Cortex of kidney (tissue), 1 donor: ENCODE data around the gene TPX2.

Experiments used
- DNase-seq: peaks from one replicate; lab custom pipeline; 2025; lab: John Stamatoyannopoulos, UW

TPX2 gene

DNA sequence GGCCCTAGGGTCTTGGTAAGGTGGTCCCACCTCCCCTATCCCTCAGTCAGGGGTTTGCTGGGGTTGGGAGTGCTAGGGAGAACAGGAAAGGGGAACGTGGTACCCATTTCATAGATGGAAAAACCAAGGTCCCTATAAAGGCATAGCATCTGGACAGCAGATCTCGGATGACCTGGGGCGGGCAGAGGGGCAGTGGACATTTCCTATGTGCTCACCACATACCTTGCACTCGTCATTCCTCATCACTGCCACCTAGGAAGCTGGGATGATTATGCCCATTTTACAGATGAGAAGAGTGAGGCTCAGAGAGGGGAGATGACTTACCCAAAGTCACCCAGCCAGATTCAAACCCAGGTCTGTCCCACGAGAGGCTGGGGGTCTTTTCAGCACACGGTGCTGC lies 92.1 kb downstream of the TPX2 start:
- DNase-seq: no peak

DNA sequence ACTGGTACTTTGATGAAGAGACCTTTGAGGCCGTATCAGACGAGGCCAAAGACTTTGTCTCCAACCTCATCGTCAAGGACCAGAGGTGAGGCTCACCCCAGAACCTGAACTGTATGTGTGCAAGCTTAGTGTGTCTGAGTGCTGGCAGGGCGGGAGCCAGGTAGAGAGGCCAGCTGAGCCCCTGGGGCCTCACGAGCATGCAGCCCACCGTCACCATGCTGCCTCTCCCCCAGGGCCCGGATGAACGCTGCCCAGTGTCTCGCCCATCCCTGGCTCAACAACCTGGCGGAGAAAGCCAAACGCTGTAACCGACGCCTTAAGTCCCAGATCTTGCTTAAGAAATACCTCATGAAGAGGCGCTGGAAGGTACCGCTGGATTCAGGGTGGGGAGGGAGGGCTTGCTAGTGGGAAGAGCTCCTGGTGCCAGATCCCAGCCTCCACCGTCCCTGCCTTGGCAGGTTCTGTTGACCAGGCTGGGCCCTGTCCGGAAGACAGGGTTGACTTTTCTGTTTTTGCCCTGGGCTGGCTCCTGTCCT lies 92.7 kb downstream of the TPX2 start:
- DNase-seq: no peak

DNA sequence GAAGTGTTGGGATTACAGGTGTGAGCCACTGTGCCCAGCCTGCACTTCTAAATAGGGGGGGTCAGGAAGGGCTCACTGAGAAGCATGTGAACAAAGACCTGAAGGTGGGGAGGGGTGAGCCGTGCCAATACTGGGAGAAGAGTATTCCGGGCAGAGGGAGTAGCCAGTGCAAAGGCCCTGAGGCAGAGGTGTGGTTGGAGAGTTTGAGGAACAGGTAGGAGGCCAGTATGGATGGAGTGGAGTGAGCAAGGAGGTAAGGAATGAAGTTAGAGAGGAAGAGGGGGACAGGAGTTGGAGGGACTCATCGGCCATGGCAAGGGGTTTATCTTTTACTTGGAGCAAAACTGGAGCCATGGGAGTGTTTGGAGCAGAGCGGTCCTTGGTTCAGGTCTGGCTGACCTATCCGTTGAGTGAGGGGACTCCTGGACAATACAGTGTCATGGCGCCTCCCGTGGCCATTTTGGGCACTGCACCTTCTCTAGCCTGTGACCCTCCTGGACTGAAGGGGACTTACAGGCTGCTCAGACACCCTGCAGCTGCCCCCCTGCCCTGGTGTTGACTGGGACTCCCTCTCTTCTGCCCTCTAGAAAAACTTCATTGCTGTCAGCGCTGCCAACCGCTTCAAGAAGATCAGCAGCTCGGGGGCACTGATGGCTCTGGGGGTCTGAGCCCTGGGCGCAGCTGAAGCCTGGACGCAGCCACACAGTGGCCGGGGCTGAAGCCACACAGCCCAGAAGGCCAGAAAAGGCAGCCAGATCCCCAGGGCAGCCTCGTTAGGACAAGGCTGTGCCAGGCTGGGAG lies 94.2 kb downstream of the TPX2 start:
- no peak for DNase-seq

DNA sequence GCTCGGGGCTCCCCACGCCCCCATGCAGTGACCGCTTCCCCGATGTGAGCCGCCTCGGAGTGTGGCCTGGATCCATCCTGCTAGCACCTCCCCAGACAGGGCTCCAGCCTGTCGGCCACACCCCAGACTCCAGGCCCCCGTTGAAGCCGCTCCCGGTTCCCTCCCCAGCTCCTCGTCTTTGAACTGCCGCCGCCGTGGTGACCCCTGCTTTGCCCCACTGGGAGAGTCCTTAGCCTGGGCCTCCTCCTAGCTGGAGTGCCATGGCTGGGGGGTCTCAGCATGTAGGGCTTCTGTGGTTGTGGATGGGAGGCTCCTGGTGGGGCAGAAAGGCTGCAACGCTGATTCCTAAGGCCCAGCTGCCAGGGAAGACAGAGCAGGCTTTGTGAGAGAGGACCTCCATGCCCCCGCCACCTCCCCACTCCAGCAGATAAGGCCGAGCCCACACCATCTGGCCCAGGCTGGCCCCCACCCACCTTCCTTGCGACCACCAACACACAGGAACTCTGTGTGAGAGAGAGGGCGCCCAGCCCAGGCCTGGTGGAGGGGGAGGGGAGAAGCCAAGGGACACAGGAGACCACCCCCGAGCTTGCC lies 94.9 kb downstream of the TPX2 start:
- no peak for DNase-seq

DNA sequence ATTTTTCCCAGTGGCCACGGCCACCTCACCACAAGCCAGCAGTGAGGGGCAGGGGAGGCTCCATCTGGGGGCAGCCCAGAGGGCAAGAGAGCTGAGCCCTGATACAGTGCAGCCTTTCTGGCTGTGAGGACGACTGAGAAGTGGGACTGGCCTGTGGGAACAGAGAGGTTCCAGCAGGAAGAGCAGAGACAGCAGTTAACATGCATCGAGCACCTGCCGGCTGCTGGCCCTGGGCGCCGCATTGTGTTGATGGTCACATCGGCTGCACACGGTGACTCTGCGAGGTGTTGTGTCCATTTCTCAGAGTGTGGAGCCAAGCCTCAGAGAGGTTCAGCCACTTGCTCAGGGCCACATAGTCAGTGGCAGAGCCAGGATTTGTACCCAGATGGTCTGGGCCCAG lies 96.5 kb downstream of the TPX2 start:
- no peak for DNase-seq

DNA sequence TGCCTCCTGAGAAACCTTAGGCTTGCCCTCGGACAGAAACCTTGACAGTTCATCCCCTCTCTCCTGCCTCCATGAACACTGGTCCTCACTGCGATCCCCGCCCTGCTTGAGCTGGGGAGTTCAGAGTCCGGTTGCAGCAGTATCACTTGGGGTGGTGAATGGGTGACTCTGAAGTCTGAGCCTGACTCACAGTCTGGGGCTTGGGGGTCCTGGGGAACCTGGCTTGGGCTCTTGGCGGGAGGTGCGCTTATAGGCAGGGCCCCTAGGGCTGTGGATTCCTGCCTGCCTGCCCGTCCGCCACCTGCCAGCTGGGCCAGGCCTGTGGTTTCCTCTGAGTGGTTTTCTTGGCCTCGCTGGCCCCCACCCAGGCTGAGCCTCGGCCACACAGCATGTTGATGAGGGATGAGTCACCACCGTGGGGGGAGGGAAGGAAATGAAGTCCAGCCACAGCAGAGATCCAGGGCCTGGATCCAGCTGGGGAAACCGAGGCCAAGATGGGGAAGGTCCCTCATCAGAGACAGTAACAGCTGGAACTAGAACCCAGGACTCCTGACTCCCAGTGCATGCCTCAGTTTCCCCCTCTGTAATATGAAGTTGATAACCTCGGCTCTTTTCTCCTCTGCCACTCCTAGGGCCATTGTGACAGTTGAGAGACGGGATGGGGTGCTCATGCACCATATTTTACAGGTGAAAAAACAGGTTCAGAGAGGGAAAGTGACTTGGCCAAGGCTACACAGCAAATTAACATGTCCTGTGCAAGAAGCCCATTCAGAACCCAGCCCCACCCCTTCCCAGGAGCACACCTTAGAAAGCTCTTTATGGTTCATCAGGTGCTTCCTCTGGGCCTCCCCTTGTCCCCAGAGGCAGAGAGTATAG lies 97.1 kb downstream of the TPX2 start:
- DNase-seq: no peak

DNA sequence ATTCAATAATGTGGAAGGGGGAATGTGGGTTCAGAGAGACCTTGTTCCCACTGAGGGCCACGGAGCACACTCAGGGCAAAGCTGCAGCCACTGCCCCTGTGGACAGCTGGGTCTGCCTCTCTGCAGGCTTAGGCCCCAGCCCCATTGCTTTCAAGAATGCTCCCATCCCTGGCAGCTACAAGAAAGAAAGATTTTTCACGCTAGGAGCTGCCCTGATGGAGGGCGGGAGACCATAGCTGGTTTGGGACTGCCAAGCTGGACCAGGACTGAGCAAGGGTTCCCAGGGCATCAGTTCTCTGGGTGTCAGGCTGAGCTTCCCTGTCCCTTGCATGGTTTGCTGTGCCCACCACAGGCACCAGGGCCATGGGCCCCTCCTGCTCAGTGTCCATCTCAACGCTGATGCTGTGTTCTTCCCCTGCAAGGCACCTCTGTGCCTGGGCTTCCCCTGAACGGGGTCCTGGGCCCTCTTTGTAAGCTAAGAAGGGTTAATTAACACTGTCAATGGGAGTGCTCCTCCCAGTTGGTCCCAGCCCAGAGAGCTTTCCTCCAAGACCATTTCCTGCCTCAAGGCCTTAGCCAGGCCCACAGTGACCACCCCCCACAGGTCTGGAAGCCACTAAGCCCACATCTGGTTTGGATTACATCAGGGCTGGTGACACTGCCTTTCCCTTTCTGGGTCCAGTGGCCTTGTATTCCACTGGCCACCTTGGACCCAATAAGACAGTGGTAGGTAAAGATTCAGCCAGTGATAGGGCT lies 97.9 kb downstream of the TPX2 start:
- DNase-seq: no peak

DNA sequence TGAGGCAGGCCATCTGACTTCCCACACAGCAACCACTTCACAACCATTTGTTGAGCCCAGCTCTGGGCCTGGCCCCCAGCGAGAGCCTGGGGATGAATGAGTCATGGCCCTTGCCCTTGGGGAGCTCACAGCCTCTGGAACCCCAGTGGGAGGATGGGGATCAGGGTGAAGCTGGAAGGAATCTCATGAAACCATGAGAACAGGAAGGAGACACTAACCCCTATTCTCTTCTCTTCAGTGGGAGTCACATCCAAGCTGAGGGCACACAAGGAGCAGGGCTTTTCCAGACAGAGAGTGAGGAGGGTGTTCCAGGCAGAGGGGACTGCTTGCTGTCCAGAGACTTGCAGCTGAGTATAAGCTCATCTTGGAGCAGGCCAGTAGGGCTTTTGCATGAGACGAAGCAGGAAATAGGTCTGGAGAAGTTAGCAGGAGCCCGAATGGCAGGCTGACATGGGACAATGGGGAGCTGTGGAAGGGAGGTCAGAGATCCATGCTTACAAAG lies 98.9 kb downstream of the TPX2 start:
- DNase-seq: no peak

DNA sequence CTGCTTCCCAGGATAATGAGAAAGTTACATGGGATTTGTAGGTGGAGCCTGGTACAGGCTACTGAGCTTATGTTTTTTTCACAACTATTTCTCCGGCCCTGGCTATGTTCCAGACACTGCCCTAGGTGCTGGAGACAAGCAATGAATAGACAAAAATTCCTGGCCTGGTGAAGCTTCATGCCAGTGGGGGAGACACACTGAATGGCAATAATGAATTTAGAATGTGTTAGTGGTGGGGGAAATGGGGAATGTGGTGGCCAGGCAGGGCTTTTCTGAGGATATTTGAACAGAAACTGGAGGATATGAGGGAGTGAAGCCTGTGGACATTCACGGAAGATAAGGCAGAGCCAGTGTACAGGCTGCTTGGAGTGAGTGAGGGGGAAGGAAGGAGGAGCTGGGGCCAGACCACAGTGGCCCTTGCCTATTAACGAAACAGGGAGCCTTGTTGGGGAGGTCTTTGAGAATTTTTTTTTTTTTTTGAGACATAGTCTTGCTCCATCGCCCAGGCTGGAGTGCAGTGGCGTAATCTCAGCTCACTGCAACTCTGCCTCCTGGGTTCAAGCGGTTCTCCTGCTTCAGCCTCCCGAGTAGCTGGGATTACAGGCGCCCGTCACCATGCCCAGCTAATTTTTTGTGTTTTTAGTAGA lies 99.7 kb downstream of the TPX2 start:
- no peak for DNase-seq

DNA sequence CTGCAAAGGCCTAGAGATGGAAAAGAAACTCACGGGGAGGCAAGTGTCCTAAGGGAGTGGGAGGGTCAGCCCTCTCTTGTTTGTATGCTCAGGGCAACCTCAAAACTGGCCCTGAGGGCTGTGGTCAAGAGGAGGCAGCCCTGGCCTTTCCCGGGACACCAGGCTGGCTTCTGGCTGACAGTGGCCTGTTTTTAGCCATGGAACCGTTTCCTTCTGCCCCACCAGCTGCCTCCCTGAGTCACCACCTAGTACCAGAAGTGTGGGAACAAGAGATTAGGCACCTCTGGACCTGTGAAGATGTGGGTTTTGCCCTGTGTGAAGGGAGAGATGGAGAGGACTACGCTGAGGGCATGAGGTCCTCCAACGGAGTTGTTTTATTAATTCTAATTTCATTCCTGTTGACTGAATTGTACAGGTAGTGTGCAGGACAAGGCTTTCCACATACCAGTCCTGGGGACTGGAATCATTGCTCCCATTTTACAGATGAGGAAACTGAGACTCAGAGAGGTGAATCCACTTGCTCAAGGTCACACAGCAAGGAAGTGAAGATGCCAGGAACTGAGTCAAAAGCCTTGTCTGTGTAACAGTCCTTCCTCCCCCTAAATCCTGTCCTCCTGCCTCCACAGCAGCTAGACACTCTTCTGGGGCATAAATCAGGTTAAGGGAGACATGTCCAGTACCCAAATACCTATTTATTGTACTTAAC lies 100.8 kb downstream of the TPX2 start:
- no peak for DNase-seq

DNA sequence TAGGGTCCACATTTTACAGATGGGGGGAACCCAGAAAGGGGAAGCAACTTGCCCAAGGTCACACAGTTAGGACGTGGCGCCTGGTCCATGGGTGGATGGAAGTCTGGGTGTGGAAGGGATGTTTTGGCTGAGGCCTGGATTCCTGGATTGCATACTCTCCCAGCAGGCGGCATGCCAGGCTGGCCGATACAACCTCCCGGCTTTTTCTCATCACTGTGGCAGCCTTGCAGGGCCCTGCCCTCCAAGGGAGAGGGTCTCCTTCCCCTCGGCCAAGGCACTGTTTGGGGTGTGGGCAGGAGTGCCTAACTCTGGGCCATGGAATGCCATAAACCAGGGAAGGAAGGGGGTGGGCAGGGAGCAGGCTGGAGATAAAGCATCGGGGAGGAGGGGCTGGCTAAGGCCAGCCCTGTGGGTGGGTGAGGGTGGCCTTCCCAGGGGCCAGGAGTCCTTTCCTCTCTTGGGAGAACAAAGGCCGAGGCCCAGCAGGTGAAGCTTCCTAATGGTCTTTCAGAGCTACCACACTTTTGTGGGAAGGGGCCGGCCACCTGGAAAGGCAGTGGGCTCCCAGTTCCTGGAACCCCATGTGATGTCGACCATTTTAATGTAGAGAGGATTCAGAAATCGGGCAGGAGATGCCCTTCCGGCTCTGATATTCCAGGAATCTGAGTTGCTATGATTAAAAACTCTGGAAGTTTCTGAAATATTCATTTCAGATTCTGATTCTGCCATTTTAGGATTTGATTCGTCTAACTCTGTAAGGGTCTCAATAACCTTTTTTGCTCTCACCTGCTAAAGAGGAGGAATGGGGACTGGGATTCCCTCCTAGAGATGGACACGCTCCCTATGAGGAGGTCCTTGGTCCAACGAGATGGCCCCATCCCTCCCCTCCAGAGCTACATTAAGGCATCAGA lies 102.1 kb downstream of the TPX2 start:
- DNase-seq: no peak

DNA sequence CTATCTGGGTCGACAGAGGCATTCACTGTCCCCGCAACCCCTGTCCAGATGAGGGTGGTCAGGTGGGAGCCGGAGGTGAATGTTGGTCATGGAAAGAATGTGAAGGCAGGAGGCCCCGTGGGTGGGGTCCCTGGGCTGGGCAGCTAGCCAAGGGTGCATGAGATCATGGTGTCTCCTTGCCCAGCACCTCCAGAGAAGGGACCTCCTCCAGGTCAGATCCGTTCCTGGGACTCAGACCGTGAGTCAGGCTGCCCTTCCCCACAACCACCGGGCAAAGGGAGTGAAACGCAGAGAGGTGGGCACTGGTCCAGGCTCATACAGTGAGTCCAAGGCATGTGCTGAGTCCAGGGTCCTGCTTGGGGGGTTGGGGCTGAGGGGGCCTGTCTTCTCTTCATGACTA lies 102.8 kb downstream of the TPX2 start:
- no peak for DNase-seq

DNA sequence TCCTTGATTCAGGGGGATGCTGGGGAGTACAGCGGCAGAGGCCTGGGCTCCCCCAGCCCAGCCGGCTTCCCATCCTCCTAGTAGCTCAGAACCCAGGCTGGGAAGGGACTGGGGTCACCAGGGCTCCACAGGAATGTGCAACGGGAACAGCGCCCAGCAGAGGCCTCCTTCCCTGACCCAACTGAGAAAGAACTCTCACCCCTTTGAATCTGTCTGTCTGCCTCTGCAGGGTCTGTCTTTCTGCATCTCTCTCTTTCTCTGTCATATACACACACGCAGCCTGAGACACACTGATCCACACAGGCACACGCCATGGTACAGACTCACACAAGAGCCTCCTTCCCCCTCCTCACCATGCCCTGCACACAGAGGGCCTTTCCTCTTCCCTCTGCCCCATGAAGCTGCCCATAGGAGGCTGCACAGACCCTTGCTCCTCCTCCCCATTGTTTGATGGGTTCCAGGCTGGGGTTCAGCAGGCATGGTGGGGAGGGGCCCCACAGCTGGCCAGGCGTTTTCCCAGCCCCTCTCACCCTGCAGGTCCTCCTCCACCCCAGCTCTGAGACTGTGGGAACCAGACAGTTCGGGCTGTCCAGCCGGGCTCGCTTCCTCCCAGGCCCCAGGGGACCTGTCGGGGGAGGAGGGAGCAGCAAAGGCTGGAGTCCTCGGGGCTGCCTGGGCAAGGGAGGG lies 103.5 kb downstream of the TPX2 start:
- DNase-seq: no peak

DNA sequence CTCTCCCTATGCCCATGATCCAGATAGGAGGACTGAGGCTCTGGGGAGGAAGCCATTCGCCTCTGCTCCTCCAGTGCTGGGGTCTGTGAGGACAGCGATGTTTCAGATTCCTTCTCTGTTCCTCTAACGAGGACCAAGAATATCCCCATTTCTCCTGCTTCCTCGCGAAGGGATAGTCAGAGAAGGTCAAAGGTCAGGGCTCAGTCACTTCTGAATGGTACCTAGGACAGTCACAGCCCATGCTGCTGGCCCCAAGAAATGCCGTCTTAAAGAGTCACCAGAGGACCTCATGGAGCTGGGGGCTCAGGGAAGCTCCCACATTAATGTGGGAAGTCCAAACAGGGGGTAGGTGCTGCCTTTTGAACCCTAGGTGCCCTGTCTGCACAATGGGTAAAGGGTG lies 104.2 kb downstream of the TPX2 start:
- no peak for DNase-seq

DNA sequence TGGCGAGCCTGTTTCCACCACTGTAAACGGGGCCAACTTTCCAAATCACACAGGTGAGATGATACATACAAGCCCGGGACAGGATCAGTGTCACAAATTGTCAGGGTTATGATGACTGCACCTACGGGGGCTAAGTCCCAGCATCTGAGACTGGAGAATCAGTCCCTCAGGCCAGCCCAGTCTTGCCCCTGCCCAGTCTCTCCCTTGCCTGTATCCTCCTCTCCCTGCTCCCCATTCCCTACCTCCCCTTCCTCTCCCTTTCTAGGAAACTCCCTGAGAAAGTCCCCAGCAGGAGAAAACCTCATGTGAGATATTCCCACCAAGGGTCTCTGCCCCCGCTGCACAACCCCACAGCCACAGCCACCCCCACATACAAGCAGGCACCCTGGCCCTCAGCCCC lies 104.8 kb downstream of the TPX2 start:
- no peak for DNase-seq

DNA sequence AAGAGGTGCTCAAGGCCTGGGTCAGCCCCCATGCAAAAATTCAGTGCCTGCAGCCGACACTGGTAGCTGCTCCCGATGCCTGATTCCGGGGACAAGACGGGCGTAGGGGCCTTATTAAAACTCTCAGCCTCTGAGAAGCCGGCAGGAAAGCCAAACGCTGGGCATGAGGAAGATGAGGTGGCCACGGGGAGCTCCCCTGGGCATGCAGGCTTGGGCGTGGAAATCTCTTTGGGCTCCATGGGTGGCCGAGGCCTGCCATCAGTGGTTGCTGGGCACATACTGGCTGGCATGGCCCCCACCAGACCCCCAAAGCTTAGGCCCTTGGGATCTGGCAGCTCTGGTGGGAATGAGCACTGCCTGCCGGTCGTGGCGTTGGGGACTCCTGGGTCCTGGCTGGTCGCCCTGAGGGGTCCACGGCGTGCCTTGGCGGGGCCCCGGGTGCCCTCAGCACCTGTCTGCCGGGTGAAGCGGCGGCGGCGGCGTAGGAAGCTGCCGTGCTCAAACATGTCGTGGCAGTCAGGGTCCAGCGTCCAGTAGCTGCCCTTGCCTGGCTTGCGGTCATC lies 105.7 kb downstream of the TPX2 start:
- DNase-seq: no peak

DNA sequence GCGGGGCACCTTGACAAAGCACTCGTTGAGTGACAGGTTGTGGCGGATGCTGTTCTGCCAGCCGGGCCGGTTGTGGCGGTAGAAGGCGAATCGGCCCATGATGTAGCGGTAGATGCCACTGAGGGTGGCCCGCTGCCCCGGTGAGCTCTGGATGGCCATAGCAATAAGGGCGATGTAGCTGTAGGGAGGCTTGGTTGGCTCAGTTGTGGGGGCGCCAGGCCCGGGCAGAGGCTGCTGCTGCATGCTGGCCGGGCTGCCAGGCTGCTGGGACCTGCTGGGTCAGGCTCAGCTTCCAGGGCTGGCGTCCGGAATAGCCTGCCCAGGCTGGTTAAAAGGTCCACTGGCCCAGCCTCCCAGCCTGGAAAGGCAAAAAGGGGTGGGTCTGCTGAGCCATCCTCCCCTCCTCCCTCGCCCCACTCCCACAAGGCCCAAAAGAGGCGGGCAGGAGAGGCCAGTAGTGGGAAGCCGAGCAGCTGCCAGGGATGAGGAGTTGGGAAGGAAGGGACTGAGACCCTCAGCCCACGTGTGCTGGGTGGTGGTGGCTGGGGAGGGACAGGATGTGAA lies 106.3 kb downstream of the TPX2 start, which contains the start of gene FOXS1:
TSS of gene FOXS1 (minus strand) at position 305 of the 564 bp plus-strand sequence. CDS start at position 243, 62 bp downstream.
- no peak for DNase-seq

DNA sequence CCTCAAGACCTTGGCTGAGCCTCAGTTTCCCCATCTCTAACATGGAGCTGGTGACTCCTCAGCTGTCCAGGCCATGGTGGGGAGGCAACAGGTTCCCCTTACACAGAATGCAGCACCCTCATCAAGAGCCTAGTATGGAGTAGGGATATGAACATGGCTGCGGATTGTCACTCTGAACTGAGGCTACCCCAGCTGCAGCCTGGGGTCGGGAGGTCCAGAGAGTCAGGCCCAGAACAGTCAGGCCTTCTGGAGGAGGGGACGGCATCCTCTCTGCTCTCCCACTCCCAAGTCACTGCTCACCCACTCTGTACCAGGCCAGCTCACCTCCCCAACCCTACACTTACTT lies 107.7 kb downstream of the TPX2 start:
- no peak for DNase-seq
